ENCODE data around the gene GLIS1. TPM values are rescaled to one million over a fixed set of nuclear protein-coding genes. Genes with fewer than 3 reads are reported as not detected.
"Not testable (repeated sequence)": the region's sequence is repeated elsewhere in the genome, so short reads cannot be mapped to it uniquely, and the experiment has no call there.

The GLIS1 gene
- total RNA-seq, 2 experiments from 2014 or later, result not detected

DNA sequence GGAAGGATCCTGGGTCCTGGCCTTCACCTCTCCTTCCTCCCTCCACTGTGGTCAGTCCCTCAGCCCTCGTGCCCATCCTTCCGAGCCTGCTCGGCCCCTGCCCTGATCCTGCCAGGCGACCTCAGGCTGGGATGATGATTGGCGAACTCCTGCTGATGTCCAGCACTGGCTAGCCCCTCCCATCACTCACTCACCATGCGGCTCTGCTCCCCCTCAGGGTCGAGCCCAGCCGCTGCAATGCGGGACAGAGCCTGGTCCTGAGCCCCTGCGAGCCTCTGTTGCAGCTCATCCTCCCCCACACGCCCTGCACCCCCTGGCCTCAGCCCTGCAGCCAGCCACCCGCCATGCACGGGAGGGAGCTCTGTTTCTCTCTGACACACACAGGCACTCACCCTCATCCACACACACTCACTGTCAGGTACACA, 179.6 kb downstream of the GLIS1 start:
- DNase-seq (no peak), ATAC-seq (no peak)
- CTCF ChIA-PET, result no interaction called here
- Mint-ChIP-seq H3K36me3 (no peaks in the 10 kb centered on the region), H3K9me3 (ENCODE audit: low read depth) (no peaks in the 10 kb centered on the region), H3K27me3 (peaks cover 20% of the 10 kb centered on the region), H3K27ac (no peak overlapping the region), H3K4me3 (no peak overlapping the region), H3K4me1 (peaks cover 14% of the 10 kb centered on the region)

DNA sequence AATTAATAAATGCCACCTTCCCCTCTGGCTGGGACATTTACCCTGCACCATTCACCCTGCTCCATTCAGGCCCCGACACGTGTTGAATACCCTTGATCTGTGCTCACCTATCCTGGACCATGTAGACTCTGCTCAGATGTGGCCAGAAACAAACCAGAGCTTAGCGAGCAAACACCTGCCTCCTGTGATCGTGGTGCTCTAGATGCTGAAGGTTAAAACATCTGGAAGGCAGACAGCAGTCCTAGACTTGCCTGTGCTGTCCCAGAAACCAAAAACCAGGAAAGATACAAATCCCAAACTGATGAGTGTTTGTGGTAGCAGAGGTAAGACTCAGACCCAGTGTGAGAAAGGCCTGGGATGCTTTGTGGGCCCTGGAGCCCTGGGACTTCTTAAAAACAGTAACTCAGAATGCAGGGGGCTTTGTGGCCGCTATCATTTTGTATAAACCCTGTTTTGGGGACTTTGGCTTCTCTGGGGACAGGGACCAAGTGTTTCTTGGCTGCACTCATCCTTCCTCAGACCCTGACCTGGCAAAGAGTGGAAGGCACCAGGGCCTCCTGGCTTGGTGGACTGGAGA, 180.1 kb downstream of the GLIS1 start:
- DNase-seq, result no peak
- no peaks in the 10 kb centered on the region for H3K9me3 Mint-ChIP-seq (ENCODE audit: low read depth)
- CTCF ChIA-PET, result no interaction called here
- H3K4me1 Mint-ChIP-seq, result peaks cover 18% of the 10 kb centered on the region
- peaks cover 14% of the 10 kb centered on the region for H3K27me3 Mint-ChIP-seq
- H3K4me3 Mint-ChIP-seq, result no peak overlapping the region
- no peak overlapping the region for H3K27ac Mint-ChIP-seq
- ATAC-seq, result no peak
- no peaks in the 10 kb centered on the region for H3K36me3 Mint-ChIP-seq

- Mint-ChIP-seq H3K36me3 (no peaks in the 10 kb centered on the region), H3K9me3 (ENCODE audit: low read depth) (no peaks in the 10 kb centered on the region), H3K27ac (no peak overlapping the region), H3K4me3 (no peak overlapping the region), H3K4me1 (peaks cover 21% of the 10 kb centered on the region), H3K27me3 (peaks cover 10% of the 10 kb centered on the region)
- ATAC-seq (no peak), DNase-seq (no peak)
- CTCF ChIA-PET, result no interaction called here
Measured at GRCh38 chr1:53557830-53558738, 180.9 kb downstream of the GLIS1 start.

DNA sequence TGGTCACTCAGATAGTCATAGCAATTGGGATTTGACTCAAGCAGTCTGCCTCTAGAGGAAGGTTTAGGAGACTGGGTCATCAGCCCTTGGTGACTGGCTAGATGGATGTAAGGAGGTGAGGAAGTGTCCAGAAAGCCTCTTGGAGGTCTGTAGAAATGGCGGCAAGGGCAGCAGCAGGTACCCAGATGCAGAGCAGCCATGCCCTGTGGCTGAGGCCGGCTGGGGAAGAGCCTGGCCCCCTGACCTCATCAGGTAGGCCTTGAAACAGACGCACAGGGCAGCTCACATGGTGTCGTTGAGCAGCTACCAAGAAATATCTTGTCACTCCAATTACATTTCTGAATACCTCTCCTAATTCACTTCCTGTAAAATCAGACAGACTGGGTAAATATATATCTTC, 181.6 kb downstream of the GLIS1 start:
- Mint-ChIP-seq H3K9me3 (ENCODE audit: low read depth) (no peaks in the 10 kb centered on the region), H3K4me1 (peaks cover 14% of the 10 kb centered on the region), H3K4me3 (no peak overlapping the region), H3K36me3 (no peaks in the 10 kb centered on the region), H3K27me3 (peaks cover 4% of the 10 kb centered on the region), H3K27ac (no peak overlapping the region)
- ATAC-seq (no peak), DNase-seq (no peak)
- CTCF ChIA-PET, result no interaction called here

GRCh38 chr1:53556657-53557227, 182.2 kb downstream of the GLIS1 start:
- ATAC-seq, result no peak

DNA sequence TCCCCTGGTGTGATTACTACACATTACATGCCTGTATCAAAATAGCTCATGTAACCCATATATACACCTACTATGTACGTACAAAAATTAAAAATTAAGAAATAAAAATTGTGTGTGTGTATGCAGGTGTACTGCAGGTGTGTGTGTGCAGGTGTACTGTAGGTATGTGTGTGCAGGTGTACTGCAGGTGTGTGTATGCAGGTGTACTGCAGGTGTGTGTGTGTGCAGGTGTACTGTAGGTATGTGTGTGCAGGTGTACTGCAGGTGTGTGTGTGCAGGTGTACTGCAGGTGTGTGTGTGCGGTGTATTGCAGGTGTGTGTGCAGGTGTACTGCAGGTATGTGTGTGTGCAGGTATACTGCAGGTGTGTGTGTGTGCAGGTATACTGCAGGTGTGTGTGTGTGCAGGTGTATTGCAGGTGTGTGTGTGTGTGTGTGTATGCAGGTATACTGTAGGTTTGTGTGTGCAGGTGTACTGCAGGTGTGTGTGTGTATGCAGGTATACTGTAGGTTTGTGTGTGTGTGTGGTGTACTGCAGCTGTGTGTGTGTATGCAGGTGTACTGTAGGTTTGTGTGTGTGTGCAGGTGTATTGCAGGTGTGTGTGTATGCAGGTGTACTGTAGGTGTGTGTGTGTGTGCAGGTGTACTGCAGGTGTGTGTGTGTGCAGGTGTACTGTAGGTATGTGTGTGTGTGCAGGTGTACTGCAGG, 183.2 kb downstream of the GLIS1 start:
- H3K27me3 Mint-ChIP-seq; ATAC-seq; H3K36me3 Mint-ChIP-seq; DNase-seq; CTCF ChIA-PET; H3K27ac Mint-ChIP-seq; H3K4me1 Mint-ChIP-seq; H3K9me3 Mint-ChIP-seq (ENCODE audit: low read depth); H3K4me3 Mint-ChIP-seq: not testable (repeated sequence)

More at GRCh38 chr1:53556657-53557227, 182.2 kb downstream of the GLIS1 start:
- Mint-ChIP-seq H3K27ac (no peak overlapping the region), H3K36me3 (no peaks in the 10 kb centered on the region), H3K27me3 (no peaks in the 10 kb centered on the region), H3K9me3 (ENCODE audit: low read depth) (no peaks in the 10 kb centered on the region), H3K4me3 (no peak overlapping the region), H3K4me1 (peaks cover 8% of the 10 kb centered on the region)
- CTCF ChIA-PET, result no interaction called here
- DNase-seq, result no peak

DNA sequence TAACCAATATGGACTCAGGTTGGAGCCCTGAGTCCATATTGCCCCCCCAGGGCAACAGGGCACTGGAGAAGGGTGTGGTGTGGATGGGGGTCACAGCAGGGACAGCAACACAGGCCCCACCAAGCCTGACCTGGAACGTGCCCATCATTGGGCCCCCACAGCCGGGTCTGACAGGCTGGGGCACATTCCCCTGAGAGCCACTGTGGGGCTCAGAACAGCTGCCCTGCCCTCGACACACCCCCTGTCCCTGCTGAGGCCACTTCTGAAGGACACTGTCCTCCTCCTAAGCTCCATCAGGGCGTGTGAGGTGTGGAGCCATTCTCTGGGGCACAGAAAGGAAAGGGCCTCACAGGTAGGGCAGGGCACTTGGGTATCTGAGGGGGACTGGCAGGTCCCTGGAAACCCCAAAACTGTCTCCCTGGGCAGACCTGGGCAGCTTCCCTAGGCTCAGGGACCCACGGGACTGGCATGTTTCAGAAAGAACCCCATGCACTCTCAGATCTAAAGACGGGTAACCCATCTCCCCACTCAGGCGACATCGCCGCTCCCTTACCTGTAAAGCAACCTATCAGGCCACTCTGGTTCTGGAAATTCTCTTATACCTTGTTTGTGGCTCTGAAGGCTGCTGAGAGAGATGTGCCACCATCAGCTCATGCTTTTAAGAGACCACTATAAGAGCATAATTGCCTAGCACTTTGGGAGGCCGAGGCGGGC, 184.2 kb downstream of the GLIS1 start:
- Mint-ChIP-seq H3K9me3 (ENCODE audit: low read depth) (no peaks in the 10 kb centered on the region), H3K27ac (no peak overlapping the region), H3K36me3 (no peaks in the 10 kb centered on the region), H3K4me3 (no peak overlapping the region), H3K4me1 (peaks cover 10% of the 10 kb centered on the region), H3K27me3 (no peaks in the 10 kb centered on the region)
- ATAC-seq (no peak), DNase-seq (no peak)
- CTCF ChIA-PET, result no interaction called here

GRCh38 chr1:53553734-53554509, 185.0 kb downstream of the GLIS1 start:
- Mint-ChIP-seq H3K9me3 (ENCODE audit: low read depth) (no peaks in the 10 kb centered on the region), H3K27me3 (peaks cover 3% of the 10 kb centered on the region), H3K36me3 (no peaks in the 10 kb centered on the region), H3K4me1 (peaks cover 10% of the 10 kb centered on the region), H3K27ac (no peak overlapping the region), H3K4me3 (no peak overlapping the region)
- ATAC-seq (peak; percentile 56), DNase-seq (no peak)
- CTCF ChIA-PET, result interaction anchor here (0.8 kb wide), 1 partner anchor 43 kb away, joined by 3 read pairs; no protein-coding TSS in a partner anchor

DNA sequence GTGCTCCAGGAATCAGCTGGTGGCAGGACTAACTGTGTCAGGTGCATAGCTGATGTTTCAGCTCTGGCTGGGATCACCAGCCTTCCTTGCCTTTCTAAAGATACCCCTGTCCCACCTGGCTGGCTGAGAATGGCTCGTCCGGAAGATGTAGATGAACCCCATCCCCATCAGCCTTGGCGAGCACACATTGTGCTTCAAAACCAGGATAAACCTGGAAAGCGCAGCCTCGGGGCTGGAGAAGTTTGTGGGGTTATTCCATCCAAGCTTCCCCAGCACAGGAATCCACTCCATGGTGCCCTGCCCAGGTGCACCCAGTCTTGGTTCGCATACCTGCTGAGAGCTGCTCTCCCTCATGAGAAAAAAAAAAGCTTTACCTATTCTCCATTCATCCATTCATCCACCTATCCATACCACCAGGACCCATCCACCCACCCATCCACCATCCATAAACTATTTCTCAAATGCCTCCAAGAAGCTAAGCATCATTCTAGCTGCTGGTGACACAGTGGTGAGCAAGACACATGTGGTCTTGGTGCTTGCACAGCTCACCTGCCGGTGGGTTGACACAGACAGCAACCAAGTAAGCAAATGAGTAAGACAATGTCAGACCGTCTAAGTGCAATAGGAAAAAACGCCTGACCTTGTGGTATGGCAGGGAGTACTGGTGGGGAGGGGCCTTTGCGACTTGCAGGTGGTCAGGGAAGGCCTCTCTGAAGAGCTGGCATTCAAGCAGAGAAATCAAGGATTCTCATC, 185.8 kb downstream of the GLIS1 start:
- Mint-ChIP-seq H3K4me3 (no peak overlapping the region), H3K36me3 (no peaks in the 10 kb centered on the region), H3K27ac (no peak overlapping the region), H3K4me1 (peaks cover 10% of the 10 kb centered on the region), H3K27me3 (peaks cover 4% of the 10 kb centered on the region), H3K9me3 (ENCODE audit: low read depth) (no peaks in the 10 kb centered on the region)
- ATAC-seq, result no peak
- CTCF ChIA-PET, result interaction anchor here (0.8 to 1.3 kb wide), 2 partner anchors 8 to 44 kb away, joined by 3 read pairs; no protein-coding TSS in a partner anchor
- DNase-seq, result no peak

- ATAC-seq (no peak), DNase-seq (no peak)
- Mint-ChIP-seq H3K4me3 (no peak overlapping the region), H3K9me3 (ENCODE audit: low read depth) (no peaks in the 10 kb centered on the region), H3K27ac (no peak overlapping the region), H3K4me1 (peaks cover 10% of the 10 kb centered on the region), H3K27me3 (peaks cover 4% of the 10 kb centered on the region), H3K36me3 (no peaks in the 10 kb centered on the region)
- CTCF ChIA-PET, result interaction anchor here (1.3 kb wide), 1 partner anchor 9 kb away, joined by 3 read pairs; no protein-coding TSS in a partner anchor
Measured at GRCh38 chr1:53552146-53552861, 186.7 kb downstream of the GLIS1 start.

GRCh38 chr1:53551428-53551995, 187.5 kb downstream of the GLIS1 start:
- Mint-ChIP-seq H3K36me3 (no peaks in the 10 kb centered on the region), H3K27ac (no peak overlapping the region), H3K27me3 (peaks cover 4% of the 10 kb centered on the region), H3K4me1 (peaks cover 10% of the 10 kb centered on the region), H3K4me3 (no peak overlapping the region), H3K9me3 (ENCODE audit: low read depth) (no peaks in the 10 kb centered on the region)
- CTCF ChIA-PET, result no interaction called here
- ATAC-seq (no peak), DNase-seq (no peak)
